Endothelial cell (in vitro differentiated cells): ENCODE data around the gene LHX2. TPM values are rescaled to one million over a fixed set of nuclear protein-coding genes. Genes with fewer than 3 reads are reported as not detected.

ENCODE experiments used
- DNase-seq: peaks from one replicate; pipeline ENCODE4 v3.0.0; 2021; ENCODE audit warnings: low spot score
- H3K27ac Mint-ChIP-seq: one replicate; pipeline ENCODE4 v1.8.0; 2021; ENCODE audit warnings: mixed read lengths, inconsistent platforms; ENCODE audit not compliant: unreplicated experiment
- H3K27me3 Mint-ChIP-seq: one replicate; pipeline ENCODE4 v1.8.0; 2021; ENCODE audit warnings: mild to moderate bottlenecking, moderate library complexity, mixed read lengths, inconsistent platforms; ENCODE audit not compliant: unreplicated experiment
- H3K36me3 Mint-ChIP-seq: one replicate; pipeline ENCODE4 v1.8.0; 2021; ENCODE audit warnings: mild to moderate bottlenecking, low read depth, mixed read lengths, inconsistent platforms; ENCODE audit not compliant: unreplicated experiment
- H3K4me1 Mint-ChIP-seq: one replicate; pipeline ENCODE4 v1.8.0; 2021; ENCODE audit warnings: mild to moderate bottlenecking, mixed read lengths, inconsistent platforms; ENCODE audit not compliant: unreplicated experiment
- H3K4me3 Mint-ChIP-seq: one replicate; pipeline ENCODE4 v1.8.0; 2021; ENCODE audit warnings: mild to moderate bottlenecking, mixed read lengths, inconsistent platforms; ENCODE audit not compliant: unreplicated experiment
- H3K9me3 Mint-ChIP-seq: one replicate; pipeline ENCODE4 v1.8.0; 2021; ENCODE audit warnings: mixed read lengths, inconsistent platforms; ENCODE audit not compliant: unreplicated experiment
- CTCF ChIP-seq: fragments of 200-600 bp; sonication (generic); IDR thresholded peaks from one replicate; pipeline ENCODE4 v1.5.0; 2021; ENCODE audit warnings: antibody characterized with exemption; ENCODE audit not compliant: unreplicated experiment
- total RNA-seq: library from RNA; stranded (reverse); fragmentation: NEBNext Ultra II Directional; extraction: Animal tissue kit (Norgen Biotek cat#: 25700); gene quantifications from one replicate; pipeline ENCODE4 v1.2.1, GENCODE V29; 2021; ENCODE audit not compliant: unreplicated experiment

LHX2 gene
- total RNA-seq, 1 donor from 2014 or later: not detected

GRCh38 chr9:124077915-124078572 lies 66.5 kb downstream of the LHX2 start:
- Mint-ChIP-seq H3K4me1 (peaks cover 4% of the 10 kb centered on the region), H3K4me3 (no peak overlapping the region), H3K27me3 (no peaks in the 10 kb centered on the region), H3K9me3 (no peaks in the 10 kb centered on the region), H3K36me3 (no peaks in the 10 kb centered on the region), H3K27ac (no peak overlapping the region)
- no peak for TF ChIP-seq CTCF
- DNase-seq: no peak

- no peaks in the 10 kb centered on the region for H3K9me3 Mint-ChIP-seq
- no peak overlapping the region for H3K27ac Mint-ChIP-seq
- no peak for DNase-seq
- no peaks in the 10 kb centered on the region for H3K27me3 Mint-ChIP-seq
- peaks cover 4% of the 10 kb centered on the region for H3K4me1 Mint-ChIP-seq
- TF ChIP-seq CTCF: no peak
- H3K36me3 Mint-ChIP-seq: no peaks in the 10 kb centered on the region
- H3K4me3 Mint-ChIP-seq: no peak overlapping the region
These were observed 67.1 kb downstream of the LHX2 start for GRCh38 chr9:124078641-124079040.

- no peak for TF ChIP-seq CTCF
- Mint-ChIP-seq H3K27me3 (no peaks in the 10 kb centered on the region), H3K4me3 (no peak overlapping the region), H3K9me3 (no peaks in the 10 kb centered on the region), H3K36me3 (no peaks in the 10 kb centered on the region), H3K27ac (no peak overlapping the region), H3K4me1 (peaks cover 4% of the 10 kb centered on the region)
- no peak for DNase-seq
These were observed 67.8 kb downstream of the LHX2 start for GRCh38 chr9:124079176-124079925.

GRCh38 chr9:124082622-124083021 lies 71.1 kb downstream of the LHX2 start:
- Mint-ChIP-seq H3K36me3 (no peaks in the 10 kb centered on the region), H3K27me3 (peaks cover 5% of the 10 kb centered on the region), H3K4me1 (peaks cover 4% of the 10 kb centered on the region), H3K27ac (no peak overlapping the region), H3K4me3 (no peak overlapping the region), H3K9me3 (no peaks in the 10 kb centered on the region)
- DNase-seq: no peak
- TF ChIP-seq CTCF: no peak

Other genes starting within 250 kb of the LHX2 start
- gene DENND1A, start 81.6 kb upstream of the LHX2 start, total RNA-seq: 14.1 TPM
- 43.9 TPM for gene NEK6, start 246.2 kb downstream of the LHX2 start, total RNA-seq